Measurements from ENCODE around the gene NIPAL3. TPM values are rescaled to one million over a fixed set of nuclear protein-coding genes. Genes with fewer than 3 reads are reported as not detected.

The NIPAL3 gene
- total RNA-seq, 1 experiment from 2014 or later, result 16.6 TPM

DNA sequence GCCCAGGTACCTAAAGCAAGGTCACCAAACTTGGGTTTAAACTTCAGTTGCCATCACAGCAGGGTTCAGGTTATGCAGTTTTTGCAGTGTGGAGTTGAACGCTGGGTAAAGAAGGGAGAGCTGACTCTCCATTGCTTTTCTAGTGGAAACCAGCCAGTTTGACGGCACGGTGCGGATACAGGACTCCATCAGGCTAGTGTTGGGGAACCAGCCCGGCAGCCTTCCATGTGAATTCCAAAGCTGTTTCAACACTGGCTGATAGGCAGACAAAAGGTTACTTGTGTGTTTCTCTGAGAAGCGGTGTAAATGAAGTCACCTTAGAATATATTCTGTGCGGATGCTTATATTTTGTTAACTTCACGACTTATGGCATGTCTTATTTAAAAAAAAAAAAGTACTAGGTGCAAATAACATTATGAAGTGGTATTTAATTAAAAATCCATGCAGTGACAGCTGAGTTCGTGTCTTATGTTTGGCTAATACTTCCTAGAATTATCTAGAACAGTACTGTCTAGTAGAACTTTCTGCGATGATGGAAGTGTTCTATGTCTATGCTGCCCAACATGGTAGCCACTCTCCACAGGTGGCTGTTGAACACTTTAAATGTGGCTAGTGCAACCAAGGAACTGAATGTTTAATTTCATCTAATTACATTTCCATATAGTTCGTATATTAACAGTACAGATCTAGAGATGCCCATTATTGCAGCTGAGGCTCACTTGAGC, 57.1 kb downstream of the NIPAL3 start:
- Histone ChIP-seq H3K4me3 (replicated peaks in 1 of 2; ENCODE audit: low read depth in 1 of 2, low read length in 2 of 2) (no peak overlapping the region), H4K20me1 (ENCODE audit: insufficient read depth) (no peaks in the 10 kb centered on the region), H3K27ac (ENCODE audit: low read depth, low read length) (no peak overlapping the region), H3K9me2 (ENCODE audit: insufficient read depth) (no peaks in the 10 kb centered on the region), H3K9me3 (ENCODE audit: control insufficient read depth in 1 of 2, insufficient read depth in 1 of 2, low read depth in 1 of 2, low read length in 2 of 2) (no peaks in the 10 kb centered on the region), H3K36me3 (ENCODE audit: control insufficient read depth in 1 of 2, insufficient read depth in 2 of 2, low read length in 2 of 2) (no peaks in the 10 kb centered on the region), H2AFZ (ENCODE audit: low read depth, low read length, poor library complexity, severe bottlenecking) (no peak overlapping the region), H3K4me2 (ENCODE audit: low read length) (no peak overlapping the region), H3K4me1 (ENCODE audit: control insufficient read depth in 1 of 2, insufficient read depth in 2 of 2, low read length in 2 of 2) (no peaks in the 10 kb centered on the region), H3K9ac (ENCODE audit: low read length) (no peak overlapping the region), H3K27me3 (ENCODE audit: insufficient read depth, low read length) (no peaks in the 10 kb centered on the region), H3K79me2 (ENCODE audit: insufficient read depth, low read length) (no peaks in the 10 kb centered on the region)
- no peak for ATAC-seq
- TF ChIP-seq POLR2A (IDR thresholded peaks at IDR 0.05; ENCODE audit: borderline replicate concordance, extremely low read depth, insufficient read depth, insufficient read length) (no peak), JUND (IDR thresholded peaks at IDR 0.05) (no peak), POLR2AphosphoS5 (IDR thresholded peaks at IDR 0.05; ENCODE audit: low read depth, low read length) (no peak), TCF7L2 (IDR thresholded peaks at IDR 0.05; ENCODE audit: borderline replicate concordance, extremely low read depth, insufficient read depth, insufficient read length) (no peak), CBX3 (IDR thresholded peaks at IDR 0.05; ENCODE audit: low read depth) (no peak), RAD21 (IDR thresholded peaks at IDR 0.05; ENCODE audit: low read depth) (no peak), ZNF274 (IDR thresholded peaks at IDR 0.05; ENCODE audit: low read depth, low read length) (no peak), EZH2phosphoT487 (IDR thresholded peaks at IDR 0.05; ENCODE audit: borderline replicate concordance) (no peak), ELF1 (IDR thresholded peaks at IDR 0.05; ENCODE audit: borderline replicate concordance, low read depth) (no peak), EZH2 (IDR thresholded peaks at IDR 0.05) (no peak), CEBPB (IDR thresholded peaks at IDR 0.05; ENCODE audit: low read depth) (no peak), EGR1 (IDR thresholded peaks at IDR 0.05; ENCODE audit: low read depth) (no peak), SP1 (IDR thresholded peaks at IDR 0.05; ENCODE audit: low read depth) (no peak), SRF (IDR thresholded peaks at IDR 0.05; ENCODE audit: low read depth) (no peak), FOSL1 (IDR thresholded peaks at IDR 0.05; ENCODE audit: low read depth) (no peak)
- TF ChIP-seq, protein P1, sequence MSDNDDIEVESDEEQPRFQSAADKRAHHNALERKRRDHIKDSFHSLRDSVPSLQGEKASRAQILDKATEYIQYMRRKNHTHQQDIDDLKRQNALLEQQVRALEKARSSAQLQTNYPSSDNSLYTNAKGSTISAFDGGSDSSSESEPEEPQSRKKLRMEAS (IDR thresholded peaks at IDR 0.05), result no peak
- TF ChIP-seq, protein P2, sequence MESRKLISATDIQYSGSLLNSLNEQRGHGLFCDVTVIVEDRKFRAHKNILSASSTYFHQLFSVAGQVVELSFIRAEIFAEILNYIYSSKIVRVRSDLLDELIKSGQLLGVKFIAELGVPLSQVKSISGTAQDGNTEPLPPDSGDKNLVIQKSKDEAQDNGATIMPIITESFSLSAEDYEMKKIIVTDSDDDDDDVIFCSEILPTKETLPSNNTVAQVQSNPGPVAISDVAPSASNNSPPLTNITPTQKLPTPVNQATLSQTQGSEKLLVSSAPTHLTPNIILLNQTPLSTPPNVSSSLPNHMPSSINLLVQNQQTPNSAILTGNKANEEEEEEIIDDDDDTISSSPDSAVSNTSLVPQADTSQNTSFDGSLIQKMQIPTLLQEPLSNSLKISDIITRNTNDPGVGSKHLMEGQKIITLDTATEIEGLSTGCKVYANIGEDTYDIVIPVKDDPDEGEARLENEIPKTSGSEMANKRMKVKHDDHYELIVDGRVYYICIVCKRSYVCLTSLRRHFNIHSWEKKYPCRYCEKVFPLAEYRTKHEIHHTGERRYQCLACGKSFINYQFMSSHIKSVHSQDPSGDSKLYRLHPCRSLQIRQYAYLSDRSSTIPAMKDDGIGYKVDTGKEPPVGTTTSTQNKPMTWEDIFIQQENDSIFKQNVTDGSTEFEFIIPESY (IDR thresholded peaks at IDR 0.05; ENCODE audit: extremely low read depth, insufficient replicate concordance, low read length), result no peak
- TF ChIP-seq, protein P3, sequence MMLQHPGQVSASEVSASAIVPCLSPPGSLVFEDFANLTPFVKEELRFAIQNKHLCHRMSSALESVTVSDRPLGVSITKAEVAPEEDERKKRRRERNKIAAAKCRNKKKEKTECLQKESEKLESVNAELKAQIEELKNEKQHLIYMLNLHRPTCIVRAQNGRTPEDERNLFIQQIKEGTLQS (IDR thresholded peaks at IDR 0.05), result no peak
- TF ChIP-seq, protein P4, sequence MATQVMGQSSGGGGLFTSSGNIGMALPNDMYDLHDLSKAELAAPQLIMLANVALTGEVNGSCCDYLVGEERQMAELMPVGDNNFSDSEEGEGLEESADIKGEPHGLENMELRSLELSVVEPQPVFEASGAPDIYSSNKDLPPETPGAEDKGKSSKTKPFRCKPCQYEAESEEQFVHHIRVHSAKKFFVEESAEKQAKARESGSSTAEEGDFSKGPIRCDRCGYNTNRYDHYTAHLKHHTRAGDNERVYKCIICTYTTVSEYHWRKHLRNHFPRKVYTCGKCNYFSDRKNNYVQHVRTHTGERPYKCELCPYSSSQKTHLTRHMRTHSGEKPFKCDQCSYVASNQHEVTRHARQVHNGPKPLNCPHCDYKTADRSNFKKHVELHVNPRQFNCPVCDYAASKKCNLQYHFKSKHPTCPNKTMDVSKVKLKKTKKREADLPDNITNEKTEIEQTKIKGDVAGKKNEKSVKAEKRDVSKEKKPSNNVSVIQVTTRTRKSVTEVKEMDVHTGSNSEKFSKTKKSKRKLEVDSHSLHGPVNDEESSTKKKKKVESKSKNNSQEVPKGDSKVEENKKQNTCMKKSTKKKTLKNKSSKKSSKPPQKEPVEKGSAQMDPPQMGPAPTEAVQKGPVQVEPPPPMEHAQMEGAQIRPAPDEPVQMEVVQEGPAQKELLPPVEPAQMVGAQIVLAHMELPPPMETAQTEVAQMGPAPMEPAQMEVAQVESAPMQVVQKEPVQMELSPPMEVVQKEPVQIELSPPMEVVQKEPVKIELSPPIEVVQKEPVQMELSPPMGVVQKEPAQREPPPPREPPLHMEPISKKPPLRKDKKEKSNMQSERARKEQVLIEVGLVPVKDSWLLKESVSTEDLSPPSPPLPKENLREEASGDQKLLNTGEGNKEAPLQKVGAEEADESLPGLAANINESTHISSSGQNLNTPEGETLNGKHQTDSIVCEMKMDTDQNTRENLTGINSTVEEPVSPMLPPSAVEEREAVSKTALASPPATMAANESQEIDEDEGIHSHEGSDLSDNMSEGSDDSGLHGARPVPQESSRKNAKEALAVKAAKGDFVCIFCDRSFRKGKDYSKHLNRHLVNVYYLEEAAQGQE (IDR thresholded peaks at IDR 0.05; ENCODE audit: low read depth), result no peak
- no TSS peak for BruUV-seq (replicated peaks)
- CTCF ChIA-PET, result no interaction called here
- intact Hi-C loops (cut with micrococcal nuclease), result no loop called here
- RAD21 ChIA-PET (ENCODE audit: low non-redundant PET in 1 of 2, low total read pairs in 2 of 2, uncharacterized antibody in 2 of 2, unreplicated experiment in 2 of 2), result no interaction called here
- POLR2A ChIA-PET, result no interaction called here
- no peak for DNase-seq (ENCODE audit: low read depth, low spot score)

Measured in HCT116 (cell line).